GM11168 (cell line): ENCODE measurements around the gene C20orf141.

Source experiments
- in situ Hi-C: fragments of 300-500 bp; cut with MboI; formaldehyde crosslinking; loops from one replicate; pipeline ENCODE4 v1.12.0; 2022; ENCODE audit warnings: low sequenced_read_pairs; ENCODE audit not compliant: unreplicated experiment

The C20orf141 gene

GRCh38 chr20:2840967-2841531 lies 26.3 kb downstream of the C20orf141 start:
- in situ Hi-C loops = no loop called here

DNA sequence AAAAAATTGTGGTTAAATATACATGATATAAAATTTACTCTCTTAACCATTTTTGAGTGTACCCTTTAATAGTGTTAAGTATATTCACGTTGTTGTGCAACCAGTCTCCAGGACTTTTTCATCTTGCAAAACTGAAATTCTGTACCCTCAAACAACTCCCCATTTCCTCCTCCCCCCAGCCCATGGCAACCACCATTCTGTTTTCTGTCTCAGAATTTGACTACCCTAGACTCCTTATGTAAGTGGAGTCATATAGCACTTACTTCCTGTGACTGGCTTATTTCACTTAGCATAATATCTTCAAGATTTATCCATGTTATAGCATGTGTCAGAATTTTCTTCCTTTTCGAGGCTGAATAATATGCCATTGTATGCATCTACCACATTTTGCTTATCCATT lies 30.8 kb downstream of the C20orf141 start:
- in situ Hi-C loops = no loop called here

GRCh38 chr20:2846698-2847097 lies 31.9 kb downstream of the C20orf141 start:
- in situ Hi-C loops = no loop called here

- in situ Hi-C loops = no loop called here
Measured at GRCh38 chr20:2847802-2848201, 33.0 kb downstream of the C20orf141 start.

DNA sequence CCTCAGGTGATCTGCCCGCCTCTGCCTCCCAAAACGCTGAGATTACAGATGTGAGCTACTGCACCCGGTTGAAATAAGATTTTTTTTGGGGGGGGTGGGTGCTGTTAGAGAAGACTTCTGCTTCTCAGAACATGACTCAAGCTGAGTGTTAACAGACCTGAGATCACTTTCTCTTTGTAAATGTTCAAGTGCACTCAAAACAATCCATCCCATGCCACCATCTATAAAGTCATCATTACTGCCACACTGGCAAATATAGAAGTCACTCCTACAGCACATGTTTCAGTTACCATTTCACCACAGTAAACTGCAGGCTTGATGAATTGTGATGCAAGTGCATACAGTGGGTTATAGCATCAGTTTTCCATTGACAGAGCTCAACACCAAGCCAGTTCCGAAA lies 34.7 kb downstream of the C20orf141 start:
- in situ Hi-C loops = no loop called here

- in situ Hi-C loops = no loop called here
Measured at GRCh38 chr20:2851086-2851485, 36.3 kb downstream of the C20orf141 start.

DNA sequence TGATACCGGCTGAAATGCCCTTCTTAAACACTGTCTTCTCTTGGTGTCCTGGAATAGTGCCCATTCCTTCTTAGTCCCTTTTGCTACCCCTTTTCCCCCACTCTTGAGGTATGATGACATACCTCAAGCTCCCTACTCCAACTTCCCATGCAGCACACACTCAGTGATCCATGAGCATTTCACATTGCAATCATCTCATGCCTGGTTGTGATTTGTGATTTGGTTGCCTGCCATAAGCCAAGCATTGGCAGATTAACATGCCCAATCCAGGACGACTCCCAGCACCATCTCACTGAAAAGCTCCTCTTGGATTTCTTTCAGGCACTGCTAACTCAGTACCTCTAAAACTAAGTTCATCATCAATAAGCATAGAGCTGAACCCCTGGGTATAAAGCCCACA lies 43.8 kb downstream of the C20orf141 start:
- in situ Hi-C loops = no loop called here

- in situ Hi-C loops = no loop called here
Measured at GRCh38 chr20:2859330-2860121, 44.7 kb downstream of the C20orf141 start.

- in situ Hi-C loops = no loop called here
Measured at GRCh38 chr20:2864626-2865025, 49.8 kb downstream of the C20orf141 start.

GRCh38 chr20:2865101-2865500 lies 50.3 kb downstream of the C20orf141 start:
- in situ Hi-C loops = no loop called here
